Neural cell (in vitro differentiated cells): ENCODE results near the gene TAS2R41. TPM values are rescaled to one million over a fixed set of nuclear protein-coding genes. Genes with fewer than 3 reads are reported as not detected.

Source experiments
- H2AFZ ChIP-seq: fragments of 200-600, 300-800 bp; sonication (generic), shearing (Covaris generic); 2 replicates; pipeline ENCODE4 v1.6.0; 2014; ENCODE audit warnings: low read depth, mild to moderate bottlenecking, antibody characterized with exemption, low read length, moderate library complexity
- H3F3A ChIP-seq: fragments of 200-600 bp; shearing (Covaris generic); 2 replicates; pipeline ENCODE4 v1.6.1; 2016; ENCODE audit warnings: mild to moderate bottlenecking, moderate library complexity, mixed read lengths, antibody characterized with exemption, low read length; ENCODE audit not compliant: insufficient read depth, poor library complexity, severe bottlenecking
- H3K27ac ChIP-seq: fragments of 200-600, 300-800 bp; sonication (generic), shearing (Covaris generic); 2 replicates; pipeline ENCODE4 v1.5.1; 2014; ENCODE audit warnings: mild to moderate bottlenecking, low read length, moderate library complexity
- H3K27me3 ChIP-seq: fragments of 300-800, 200-600 bp; sonication (generic), shearing (Covaris generic); 2 replicates; pipeline ENCODE4 v1.6.0; 2014; ENCODE audit warnings: mild to moderate bottlenecking, low read depth, low read length, moderate library complexity; ENCODE audit not compliant: insufficient read depth
- H3K36me3 ChIP-seq: fragments of 300-800, 200-600 bp; sonication (generic), shearing (Covaris generic); 2 replicates; pipeline ENCODE4 v1.5.1; 2014; ENCODE audit warnings: mild to moderate bottlenecking, antibody characterized with exemption, low read length, moderate library complexity; ENCODE audit not compliant: insufficient read depth
- H3K4me2 ChIP-seq: fragments of 300-800, 200-600 bp; sonication (generic), shearing (Covaris generic); 2 replicates; pipeline ENCODE4 v1.6.0; 2014; ENCODE audit warnings: mild to moderate bottlenecking, low read length
- H3K4me3 ChIP-seq: fragments of 300-800, 200-600 bp; sonication (generic), shearing (Covaris generic); 2 replicates; pipeline ENCODE4 v1.5.1; 2014; ENCODE audit warnings: mild to moderate bottlenecking, low read length, moderate library complexity
- H3K79me2 ChIP-seq: fragments of 200-600 bp; shearing (Covaris generic); replicated peaks from 2 replicates; pipeline ENCODE4 v1.6.0; 2014; ENCODE audit warnings: mild to moderate bottlenecking, low read length, moderate library complexity; ENCODE audit not compliant: insufficient read depth
- H3K9ac ChIP-seq: fragments of 300-800, 200-600 bp; sonication (generic), shearing (Covaris generic); 2 replicates; pipeline ENCODE4 v1.6.1; 2016; ENCODE audit warnings: mild to moderate bottlenecking, low read length, mixed read lengths
- H3K9me2 ChIP-seq: fragments of 200-600 bp; shearing (Covaris generic); 2 replicates; pipeline ENCODE4 v1.6.1; 2016; ENCODE audit warnings: mild to moderate bottlenecking, low read length, mixed read lengths; ENCODE audit not compliant: insufficient read depth
- H3K9me3 ChIP-seq: fragments of 200-600, 300-800 bp; sonication (generic), shearing (Covaris generic); 2 replicates; pipeline ENCODE4 v1.6.1; 2016; ENCODE audit warnings: mild to moderate bottlenecking, mixed run types, low read length, moderate library complexity, mixed read lengths
- H4K20me1 ChIP-seq: fragments of 200-600 bp; shearing (Covaris generic); 2 replicates; pipeline ENCODE4 v1.6.1; 2016; ENCODE audit warnings: mild to moderate bottlenecking, mixed run types; ENCODE audit not compliant: insufficient read depth
- EP300 ChIP-seq: fragments of 450-650 bp; conservative IDR thresholded peaks from 2 replicates; pipeline ENCODE4 v1.6.1; 2014; ENCODE audit warnings: antibody characterized with exemption, mild to moderate bottlenecking, moderate library complexity; ENCODE audit not compliant: poor library complexity, severe bottlenecking
- EZH2 ChIP-seq: fragments of 200-600, 300-800 bp; shearing (Covaris generic), sonication (generic); IDR thresholded peaks from 2 replicates; pipeline ENCODE4 v1.6.1; 2014; ENCODE audit warnings: antibody characterized with exemption, low read length, borderline replicate concordance, mild to moderate bottlenecking; ENCODE audit not compliant: insufficient read depth, poor library complexity, severe bottlenecking
- MXI1 ChIP-seq: fragments of 450-650 bp; conservative IDR thresholded peaks from 2 replicates; pipeline ENCODE4 v1.6.1; 2014; ENCODE audit warnings: antibody characterized with exemption, mild to moderate bottlenecking; ENCODE audit not compliant: poor library complexity, severe bottlenecking
- POLR2AphosphoS5 ChIP-seq: IDR thresholded peaks from 2 replicates; pipeline ENCODE4 v1.6.1; 2012
- RAD21 ChIP-seq: fragments of 450-650 bp; conservative IDR thresholded peaks from 2 replicates; pipeline ENCODE4 v1.6.1; 2014; ENCODE audit warnings: antibody characterized with exemption, mild to moderate bottlenecking, moderate library complexity
- SMC3 ChIP-seq: fragments of 450-650 bp; conservative IDR thresholded peaks from 2 replicates; pipeline ENCODE4 v1.6.1; 2014; ENCODE audit warnings: antibody characterized with exemption, mild to moderate bottlenecking, moderate library complexity; ENCODE audit not compliant: poor library complexity
- TAF1 ChIP-seq: IDR thresholded peaks from 2 replicates; pipeline ENCODE4 v1.6.1; 2012; ENCODE audit warnings: low read depth
- polyA plus RNA-seq: library from polyadenylated mRNA; depleted of rRNA; stranded (reverse); fragments of >200 nt; gene quantifications from 2 replicates; pipeline ENCODE4 v1.2.3, GENCODE V29; 2014
- TF ChIP-seq, protein P1 (sequence below): fragments of 450-650 bp; IDR thresholded peaks from 2 replicates; pipeline ENCODE4 v1.5.1; 2014; ENCODE audit warnings: antibody characterized with exemption, mild to moderate bottlenecking, moderate library complexity; ENCODE audit not compliant: poor library complexity, severe bottlenecking
- TF ChIP-seq, protein P2 (sequence below): IDR thresholded peaks from 2 replicates; pipeline ENCODE4 v1.6.1; 2012; ENCODE audit warnings: borderline replicate concordance

TAS2R41 gene
- polyA plus RNA-seq, 1 donor from 2014 or later: not detected

DNA sequence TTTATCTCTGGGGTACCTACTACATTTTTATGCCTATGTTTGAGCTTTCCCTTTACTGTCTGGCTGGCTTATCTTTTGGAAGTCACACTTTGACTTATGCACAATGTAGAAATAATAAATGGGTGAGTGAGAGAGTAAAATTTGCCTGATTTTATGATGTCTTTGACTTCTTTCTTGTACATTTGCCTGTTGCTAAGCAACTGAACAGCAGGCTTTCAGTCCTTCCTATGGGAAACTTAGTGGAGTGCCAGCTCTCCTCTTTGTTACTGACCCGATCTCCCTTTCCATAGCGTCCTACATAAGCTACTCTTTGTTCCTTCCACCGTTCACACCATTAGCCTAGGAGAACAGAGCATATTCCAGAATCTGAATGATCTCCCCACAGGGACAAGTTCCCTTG lies 30.2 kb upstream of the TAS2R41 start:
- Histone ChIP-seq H3K4me3 (peak overlapping the region; percentile 24), H3K9me2 (no peaks in the 10 kb centered on the region), H3K9ac (no peak overlapping the region), H2AFZ (no peak overlapping the region), H3F3A (no peaks in the 10 kb centered on the region), H3K4me2 (peak overlapping the region; percentile 23), H3K36me3 (no peaks in the 10 kb centered on the region), H3K9me3 (no peaks in the 10 kb centered on the region), H4K20me1 (no peaks in the 10 kb centered on the region), H3K27ac (peak overlapping the region; percentile 7), H3K79me2 (no peaks in the 10 kb centered on the region), H3K27me3 (no peaks in the 10 kb centered on the region)
- no peak for TF ChIP-seq TAF1
- TF ChIP-seq SMC3: no peak
- TF ChIP-seq, protein P1, sequence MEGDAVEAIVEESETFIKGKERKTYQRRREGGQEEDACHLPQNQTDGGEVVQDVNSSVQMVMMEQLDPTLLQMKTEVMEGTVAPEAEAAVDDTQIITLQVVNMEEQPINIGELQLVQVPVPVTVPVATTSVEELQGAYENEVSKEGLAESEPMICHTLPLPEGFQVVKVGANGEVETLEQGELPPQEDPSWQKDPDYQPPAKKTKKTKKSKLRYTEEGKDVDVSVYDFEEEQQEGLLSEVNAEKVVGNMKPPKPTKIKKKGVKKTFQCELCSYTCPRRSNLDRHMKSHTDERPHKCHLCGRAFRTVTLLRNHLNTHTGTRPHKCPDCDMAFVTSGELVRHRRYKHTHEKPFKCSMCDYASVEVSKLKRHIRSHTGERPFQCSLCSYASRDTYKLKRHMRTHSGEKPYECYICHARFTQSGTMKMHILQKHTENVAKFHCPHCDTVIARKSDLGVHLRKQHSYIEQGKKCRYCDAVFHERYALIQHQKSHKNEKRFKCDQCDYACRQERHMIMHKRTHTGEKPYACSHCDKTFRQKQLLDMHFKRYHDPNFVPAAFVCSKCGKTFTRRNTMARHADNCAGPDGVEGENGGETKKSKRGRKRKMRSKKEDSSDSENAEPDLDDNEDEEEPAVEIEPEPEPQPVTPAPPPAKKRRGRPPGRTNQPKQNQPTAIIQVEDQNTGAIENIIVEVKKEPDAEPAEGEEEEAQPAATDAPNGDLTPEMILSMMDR: no peak
- TF ChIP-seq POLR2AphosphoS5: no peak
- no peak for TF ChIP-seq EZH2
- TF ChIP-seq, protein P2, sequence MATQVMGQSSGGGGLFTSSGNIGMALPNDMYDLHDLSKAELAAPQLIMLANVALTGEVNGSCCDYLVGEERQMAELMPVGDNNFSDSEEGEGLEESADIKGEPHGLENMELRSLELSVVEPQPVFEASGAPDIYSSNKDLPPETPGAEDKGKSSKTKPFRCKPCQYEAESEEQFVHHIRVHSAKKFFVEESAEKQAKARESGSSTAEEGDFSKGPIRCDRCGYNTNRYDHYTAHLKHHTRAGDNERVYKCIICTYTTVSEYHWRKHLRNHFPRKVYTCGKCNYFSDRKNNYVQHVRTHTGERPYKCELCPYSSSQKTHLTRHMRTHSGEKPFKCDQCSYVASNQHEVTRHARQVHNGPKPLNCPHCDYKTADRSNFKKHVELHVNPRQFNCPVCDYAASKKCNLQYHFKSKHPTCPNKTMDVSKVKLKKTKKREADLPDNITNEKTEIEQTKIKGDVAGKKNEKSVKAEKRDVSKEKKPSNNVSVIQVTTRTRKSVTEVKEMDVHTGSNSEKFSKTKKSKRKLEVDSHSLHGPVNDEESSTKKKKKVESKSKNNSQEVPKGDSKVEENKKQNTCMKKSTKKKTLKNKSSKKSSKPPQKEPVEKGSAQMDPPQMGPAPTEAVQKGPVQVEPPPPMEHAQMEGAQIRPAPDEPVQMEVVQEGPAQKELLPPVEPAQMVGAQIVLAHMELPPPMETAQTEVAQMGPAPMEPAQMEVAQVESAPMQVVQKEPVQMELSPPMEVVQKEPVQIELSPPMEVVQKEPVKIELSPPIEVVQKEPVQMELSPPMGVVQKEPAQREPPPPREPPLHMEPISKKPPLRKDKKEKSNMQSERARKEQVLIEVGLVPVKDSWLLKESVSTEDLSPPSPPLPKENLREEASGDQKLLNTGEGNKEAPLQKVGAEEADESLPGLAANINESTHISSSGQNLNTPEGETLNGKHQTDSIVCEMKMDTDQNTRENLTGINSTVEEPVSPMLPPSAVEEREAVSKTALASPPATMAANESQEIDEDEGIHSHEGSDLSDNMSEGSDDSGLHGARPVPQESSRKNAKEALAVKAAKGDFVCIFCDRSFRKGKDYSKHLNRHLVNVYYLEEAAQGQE: no peak
- no peak for TF ChIP-seq RAD21
- TF ChIP-seq MXI1: no peak
- TF ChIP-seq EP300: no peak

DNA sequence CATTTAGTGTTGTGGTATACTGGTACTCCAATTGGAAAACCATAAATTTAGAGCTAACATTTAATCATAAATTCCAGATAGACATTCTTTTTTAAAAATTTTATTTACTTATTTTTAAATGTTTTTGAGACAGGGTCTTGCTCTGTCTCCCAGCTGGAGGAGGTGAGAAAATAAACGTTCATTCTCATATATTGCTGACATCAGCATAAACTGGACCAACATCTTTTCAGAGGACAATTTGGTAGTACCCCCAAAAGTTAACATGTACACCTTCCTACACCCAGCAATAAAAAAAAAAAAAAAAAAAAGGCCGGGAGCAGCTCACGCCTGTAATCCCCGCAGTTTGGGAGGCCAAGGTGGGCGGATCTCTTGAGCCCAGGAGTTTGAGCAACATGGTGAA lies 29.2 kb upstream of the TAS2R41 start:
- H4K20me1 ChIP-seq: no peaks in the 10 kb centered on the region
- H3K4me2 ChIP-seq: no peak overlapping the region
- no peak overlapping the region for H3K9ac ChIP-seq
- no peaks in the 10 kb centered on the region for H3K9me2 ChIP-seq
- no peaks in the 10 kb centered on the region for H3K36me3 ChIP-seq
- H3K79me2 ChIP-seq: no peaks in the 10 kb centered on the region
- no peaks in the 10 kb centered on the region for H3K27me3 ChIP-seq
- no peak overlapping the region for H3K4me3 ChIP-seq
- no peak for TF ChIP-seq EP300
- TF ChIP-seq, protein P2: no peak
- TF ChIP-seq POLR2AphosphoS5: no peak
- TF ChIP-seq EZH2: no peak
- H3F3A ChIP-seq: no peaks in the 10 kb centered on the region
- no peaks in the 10 kb centered on the region for H3K9me3 ChIP-seq
- no peak overlapping the region for H2AFZ ChIP-seq
- H3K27ac ChIP-seq: no peak overlapping the region
